Measurements from ENCODE around the gene TRPM5. TPM values are rescaled to one million over a fixed set of nuclear protein-coding genes. Genes with fewer than 3 reads are reported as not detected.

Gene TRPM5
- total and polyA plus RNA-seq, 2 of the 8 experiments (the other 6 are each of a cell fraction or from before 2014, with no cell fraction given), result 0.02 TPM; not detected in 1

- peaks cover 0 to 3% (median 3%) of the 10 kb centered on the region in 4 experiments; a peak in 2 of 7 replicates for H3K4me1 ChIP-seq (replicated peaks in 1 of 4; ENCODE audit: control insufficient read depth in 3 of 4, insufficient read depth in 4 of 4, low read length in 3 of 4)
- no peak overlapping the region for H2BK20ac ChIP-seq (ENCODE audit: low read length)
- H3K27me3 ChIP-seq (replicated peaks in 1 of 4; ENCODE audit: control insufficient read depth in 3 of 4, extremely low read depth in 1 of 4, insufficient read depth in 3 of 4, low read length in 3 of 4), result peaks cover 30 to 82% (median 61%) of the 10 kb centered on the region in 4 experiments
- no peak overlapping the region for H3K56ac ChIP-seq (replicated peaks; ENCODE audit: insufficient read length, low read depth, low read length)
- H3K18ac ChIP-seq (ENCODE audit: extremely low read depth, low read length), result no peak overlapping the region
- H3K23me2 ChIP-seq (ENCODE audit: low read depth, low read length), result peaks cover 7% of the 10 kb centered on the region; the same call in 1 of the 2 replicates
- ChIA-PET CTCF (ENCODE audit: partially characterized antibody) (interaction anchor here (1.1 to 1.8 kb wide), 4 partner anchors 19 to 148 kb away, joined by 3 to 6 read pairs (median 4); no protein-coding TSS in a partner anchor), POLR2A (ENCODE audit: partially characterized antibody) (no interaction called here)
- no peak overlapping the region for H3K4me2 ChIP-seq (ENCODE audit: insufficient read depth in 1 of 2, low read depth in 2 of 2, low read length in 2 of 2)
- no peak overlapping the region for H3K4ac ChIP-seq (replicated peaks; ENCODE audit: insufficient read length, low read depth, low read length)
- no peak overlapping the region for H3K23ac ChIP-seq (ENCODE audit: insufficient read length)
- no peaks in the 10 kb centered on the region for H3K79me2 ChIP-seq (ENCODE audit: control insufficient read depth in 1 of 2, insufficient read depth in 2 of 2, low read length in 2 of 2)
- no peak overlapping the region for H2BK12ac ChIP-seq (ENCODE audit: low read depth, low read length)
- DNase-seq (ENCODE audit: low read depth in 1 of 2, low spot score in 2 of 2) (no peak), FAIRE-seq (no peak)
- H4K8ac ChIP-seq (ENCODE audit: extremely low read depth, insufficient read depth, low read length), result no peak overlapping the region
- H3K79me1 ChIP-seq (ENCODE audit: low read depth, low read length), result no peaks in the 10 kb centered on the region
- H4K5ac ChIP-seq (ENCODE audit: insufficient read length, low read depth, low read length), result no peak overlapping the region
- no peak overlapping the region for H2AK5ac ChIP-seq (ENCODE audit: low read depth, low read length)
- H2AFZ ChIP-seq (ENCODE audit: low read length), result no peak overlapping the region
- no peak overlapping the region for H2BK120ac ChIP-seq (replicated peaks; ENCODE audit: low read depth, low read length)
- no peak overlapping the region for H3K14ac ChIP-seq (ENCODE audit: insufficient read length)
- WGBS, 2 experiments (ENCODE audit: extremely low coverage in 1 of 2, insufficient coverage in 1 of 2, insufficient read length in 1 of 2, insufficient replicate concordance in 2 of 2, low coverage in 1 of 2, low lambda C conversion rate in 2 of 2, missing lambda C conversion rate in 1 of 2), result 84% methylated on average over 9 of the region's 10 CpGs; no CpG with 5 or more reads in 1 of the 2 experiments
- no peak overlapping the region for H3K4me3 ChIP-seq (ENCODE audit: extremely low read depth in 1 of 4, insufficient read depth in 2 of 4, low read depth in 3 of 4, low read length in 4 of 4)
- H3K9me3 ChIP-seq (ENCODE audit: insufficient read depth in 2 of 2, low read depth in 1 of 2, low read length in 1 of 2), result no peaks in the 10 kb centered on the region
- H4K91ac ChIP-seq (replicated peaks; ENCODE audit: insufficient read length, low read length), result no peak overlapping the region
- TF ChIP-seq HDAC2 (IDR thresholded peaks at IDR 0.05; ENCODE audit: borderline replicate concordance in 1 of 2, low read depth in 2 of 2, low read length in 2 of 2) (no peak), ATF3 (IDR thresholded peaks at IDR 0.05; ENCODE audit: insufficient read depth, low read depth, low read length) (no peak), ATF2 (IDR thresholded peaks at IDR 0.05; ENCODE audit: low read length) (no peak), POLR2A (IDR thresholded peaks at IDR 0.05; ENCODE audit: control extremely low read depth in 1 of 2, low read depth in 2 of 2, low read length in 2 of 2) (no peak), TAF7 (optimal IDR thresholded peaks at IDR 0.05; ENCODE audit: borderline replicate concordance, low read depth, low read length) (no peak), KDM5A (IDR thresholded peaks at IDR 0.05; ENCODE audit: low read length) (no peak), MAFK (IDR thresholded peaks at IDR 0.05; ENCODE audit: low read depth, low read length) (no peak), TEAD4 (IDR thresholded peaks at IDR 0.05; ENCODE audit: low read depth, low read length) (no peak)
- no peaks in the 10 kb centered on the region for H3K36me3 ChIP-seq (ENCODE audit: control insufficient read depth in 2 of 4, insufficient read depth in 4 of 4, low read length in 3 of 4)
- no peak overlapping the region for H3K27ac ChIP-seq (ENCODE audit: low read depth, low read length)
- no peak overlapping the region for H2BK5ac ChIP-seq (ENCODE audit: low read depth, low read length)
- H4K20me1 ChIP-seq (replicated peaks in 1 of 2; ENCODE audit: control insufficient read depth in 1 of 2, insufficient read depth in 2 of 2, low read length in 2 of 2), result peaks cover 3 to 4% of the 10 kb centered on the region in 2 experiments
- no peak overlapping the region for H3K9ac ChIP-seq (replicated peaks in 1 of 4; ENCODE audit: extremely low read depth in 1 of 4, low read depth in 3 of 4, low read length in 3 of 4)
- no peak overlapping the region for H2BK15ac ChIP-seq (ENCODE audit: low read length)
Measured at GRCh38 chr11:2447951-2448650, 3.8 kb upstream of the TRPM5 start.

All from H1 (cell line).